Endothelial cell of umbilical vein (primary cell): Measurements from ENCODE around the gene CFAP97D1. TPM values are rescaled to one million over a fixed set of nuclear protein-coding genes. Genes with fewer than 3 reads are reported as not detected.

Source experiments
- BruUV-seq: library from RNA; stranded (reverse); fragments of 400-500 nt; replicated peaks from 2 replicates; lab custom pipeline; 2021; lab: Mats Ljungman, UMichigan
- CTCF ChIA-PET: fragments of 300-600, 350-600 bp; sonication (Branson Sonifier 250); formaldehyde crosslinking; loops from one replicate; lab custom pipeline; 2021; ENCODE audit warnings: antibody characterized with exemption, inconsistent platforms; lab: Charles Lee
- POLR2A ChIA-PET: fragments of 300-600, 350-600 bp; sonication (Branson Sonifier 250); formaldehyde crosslinking; loops from one replicate; lab custom pipeline; 2021; ENCODE audit warnings: antibody characterized with exemption, inconsistent platforms; lab: Charles Lee
- DNase-seq: peaks from one replicate; pipeline ENCODE4 v3.0.0-alpha.2; 2011; ENCODE audit warnings: low read depth, low spot score
- FAIRE-seq: peaks from 2 replicates; lab custom pipeline; 2011; peaks lifted over from hg19 to GRCh38; lab: Jason Lieb, UNC
- H2AFZ ChIP-seq: 2 replicates; pipeline ENCODE4 v1.6.0; 2012; ENCODE audit warnings: low read depth, low read length, control low read depth, inconsistent platforms
- H3K27ac ChIP-seq: 2 replicates; pipeline ENCODE4 v1.5.1; 2011; ENCODE audit warnings: low read depth, mild to moderate bottlenecking, control low read depth, low read length, moderate library complexity; ENCODE audit not compliant: insufficient read depth
- H3K27me3 ChIP-seq, 2 experiments: 2 replicates each; pipeline versions ENCODE4 v1.6.0 to v1.6.1; 2011; ENCODE audit warnings: low read length in 2 of 2, mixed read lengths in 1 of 2; ENCODE audit not compliant: control insufficient read depth in 2 of 2, insufficient read depth in 2 of 2
- H3K36me3 ChIP-seq, 2 experiments: 2 replicates in 1 of 2; 3 replicates in 1 of 2; pipeline ENCODE4 v1.5.1; 2011; ENCODE audit warnings: low read length in 2 of 2, mild to moderate bottlenecking in 1 of 2, moderate library complexity in 1 of 2; ENCODE audit not compliant: control insufficient read depth in 2 of 2, insufficient read depth in 2 of 2; ENCODE audit errors: extremely low read depth in 1 of 2
- H3K4me1 ChIP-seq: 3 replicates; pipeline ENCODE4 v1.5.1; 2011; ENCODE audit warnings: mild to moderate bottlenecking, low read length; ENCODE audit not compliant: control insufficient read depth, insufficient read depth; ENCODE audit errors: extremely low read depth
- H3K4me2 ChIP-seq: 2 replicates; pipeline ENCODE4 v1.6.1; 2011; ENCODE audit warnings: low read length, control low read depth, mixed read lengths; ENCODE audit not compliant: insufficient read depth
- H3K4me3 ChIP-seq, 3 experiments: fragments of 200-600 bp in 1 of 3; sonication (generic), shearing (Covaris generic) in 1 of 3; replicated peaks in 1 of 3; 2 replicates each; pipeline ENCODE4 v1.5.1; 2011 to 2016; ENCODE audit warnings: control low read depth in 3 of 3, low read length in 3 of 3, mild to moderate bottlenecking in 2 of 3, inconsistent platforms in 1 of 3, low read depth in 1 of 3, moderate library complexity in 1 of 3; ENCODE audit not compliant: insufficient read depth in 1 of 3
- H3K79me2 ChIP-seq: 2 replicates; pipeline ENCODE4 v1.6.0; 2012; ENCODE audit warnings: low read length, inconsistent platforms; ENCODE audit not compliant: control insufficient read depth, insufficient read depth
- H3K9ac ChIP-seq: replicated peaks from 2 replicates; pipeline ENCODE3; 2011; ENCODE audit warnings: low read length, control low read depth; ENCODE audit not compliant: insufficient read depth; ENCODE audit errors: extremely low read depth
- H3K9me1 ChIP-seq: replicated peaks from 3 replicates; pipeline ENCODE4 v1.6.0; 2011; ENCODE audit warnings: mild to moderate bottlenecking, low read length; ENCODE audit not compliant: control insufficient read depth, insufficient read depth; ENCODE audit errors: extremely low read depth
- H3K9me3 ChIP-seq: replicated peaks from 2 replicates; pipeline ENCODE4 v1.5.1; 2012; ENCODE audit warnings: low read length, inconsistent platforms; ENCODE audit not compliant: control insufficient read depth, insufficient read depth
- H4K20me1 ChIP-seq: replicated peaks from 2 replicates; pipeline ENCODE3; 2011; ENCODE audit warnings: mild to moderate bottlenecking, low read length; ENCODE audit not compliant: control insufficient read depth, insufficient read depth; ENCODE audit errors: extremely low read depth
- CTCF ChIP-seq, 2 donors: IDR thresholded peaks; 1 replicate in 1 of 2; 2 replicates in 1 of 2; pipeline ENCODE4 v1.5.1; 2011; ENCODE audit warnings: low read length in 2 of 2, mild to moderate bottlenecking in 2 of 2, moderate library complexity in 2 of 2, control low read depth in 1 of 2, inconsistent platforms in 1 of 2, low read depth in 1 of 2; ENCODE audit not compliant: insufficient read depth in 1 of 2; ENCODE audit errors: extremely low read depth in 1 of 2
- EZH2 ChIP-seq: IDR thresholded peaks from 2 replicates; pipeline ENCODE4 v1.6.1; 2012; ENCODE audit warnings: borderline replicate concordance, low read depth, mild to moderate bottlenecking, moderate library complexity, low read length, inconsistent platforms; ENCODE audit not compliant: severe bottlenecking
- FOS ChIP-seq: IDR thresholded peaks from 2 replicates; pipeline ENCODE4 v1.6.1; 2011; ENCODE audit warnings: mild to moderate bottlenecking, low read length, moderate library complexity, borderline replicate concordance; ENCODE audit not compliant: insufficient read depth
- JUN ChIP-seq: IDR thresholded peaks from 2 replicates; pipeline ENCODE4 v1.6.1; 2011; ENCODE audit warnings: borderline replicate concordance, low read depth; ENCODE audit not compliant: insufficient read length, insufficient read depth
- POLR2AphosphoS5 ChIP-seq: IDR thresholded peaks from 2 replicates; pipeline ENCODE4 v1.6.1; 2012; ENCODE audit warnings: low read depth, mild to moderate bottlenecking, control low read depth, low read length, moderate library complexity; ENCODE audit not compliant: insufficient read depth
- dilution Hi-C: fragments of 300-500 bp; cut with MboI; formaldehyde crosslinking; loops from one replicate; pipeline ENCODE4 v1.15.0; 2019; ENCODE audit warnings: low sequenced_read_pairs; ENCODE audit not compliant: extremely low pct_ligation_motif_present
- intact Hi-C: fragments of 100-400 bp; cut with micrococcal nuclease; formaldehyde crosslinking; loops from one replicate; pipeline ENCODE4 v1.10.0; 2022
- polyA plus RNA-seq, 4 experiments: library from polyadenylated mRNA; depleted of rRNA in 3 of 4; stranded (reverse) in 3 of 4; unstranded in 1 of 4; fragments of >200 nt; gene quantifications; 2 replicates each; pipeline versions ENCODE4 v1.2.1 to v1.2.3, GENCODE V29; 2011 to 2012; ENCODE audit warnings: missing spikeins in 1 of 4
- total RNA-seq: library from RNA; stranded (reverse); gene quantifications from 2 replicates; pipeline ENCODE4 v1.2.3, GENCODE V29; 2021
- TF ChIP-seq, protein P1 (sequence below): IDR thresholded peaks from 2 replicates; pipeline ENCODE4 v1.6.1; 2011; ENCODE audit not compliant: insufficient read depth, insufficient read length

CFAP97D1 gene
- total and polyA plus RNA-seq, 2 donors (not counting 3 experiments of a cell fraction or from before 2014, with no cell fraction given), result not detected

- H3K79me2 ChIP-seq, result no peaks in the 10 kb centered on the region
- H3K9me3 ChIP-seq, result no peaks in the 10 kb centered on the region
- H3K4me1 ChIP-seq, result peaks cover 2% of the 10 kb centered on the region
- intact Hi-C loops (no loop called here), dilution Hi-C loops (loop anchor here (5.0 kb wide), 1 partner anchor 65 kb away; no protein-coding TSS in a partner anchor)
- DNase-seq (no peak), FAIRE-seq (no peak)
- H3K4me3 ChIP-seq, result no peak overlapping the region
- H3K4me2 ChIP-seq, result no peak overlapping the region
- H2AFZ ChIP-seq, result no peak overlapping the region
- ChIA-PET POLR2A (no interaction called here), CTCF (interaction anchor here (0.6 to 3.2 kb wide), 32 partner anchors 8 to 280 kb away, joined by 3 to 55 read pairs (median 4); partner anchors contain the start of genes CD300LG and DUSP3)
- TF ChIP-seq EZH2 (no peak), FOS (no peak), CTCF (IDR thresholded peaks at IDR 0.05; ENCODE audit: extremely low read depth in 1 of 2, insufficient read depth in 1 of 2, low read depth in 1 of 2, low read length in 2 of 2) (no peak), JUN (no peak), POLR2AphosphoS5 (no peak)
- TF ChIP-seq, protein P1, sequence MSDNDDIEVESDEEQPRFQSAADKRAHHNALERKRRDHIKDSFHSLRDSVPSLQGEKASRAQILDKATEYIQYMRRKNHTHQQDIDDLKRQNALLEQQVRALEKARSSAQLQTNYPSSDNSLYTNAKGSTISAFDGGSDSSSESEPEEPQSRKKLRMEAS, result no peak
- no peak overlapping the region for H3K27ac ChIP-seq
- H3K27me3 ChIP-seq, result no peaks in the 10 kb centered on the region
- H3K9ac ChIP-seq, result no peak overlapping the region
- H3K9me1 ChIP-seq, result no peaks in the 10 kb centered on the region
- no peaks in the 10 kb centered on the region for H4K20me1 ChIP-seq
- BruUV-seq, result no TSS peak
- H3K36me3 ChIP-seq, result peaks cover 3 to 16% of the 10 kb centered on the region in 2 experiments
Observed at GRCh38 chr17:43767053-43767712, 13.1 kb upstream of the CFAP97D1 start.
